DND-41 (cell line): ENCODE results near the gene CCL7.

Source experiments
- CTCF ChIP-seq: IDR thresholded peaks from 2 replicates; pipeline ENCODE4 v1.5.1; 2012; ENCODE audit warnings: borderline replicate concordance, low read length, moderate library complexity, mild to moderate bottlenecking; ENCODE audit not compliant: poor library complexity, severe bottlenecking; ENCODE audit errors: extremely low read depth
- EZH2 ChIP-seq: IDR thresholded peaks from 3 replicates; pipeline ENCODE4 v1.6.1; 2012; ENCODE audit warnings: borderline replicate concordance, low read depth, mild to moderate bottlenecking, moderate library complexity, low read length, inconsistent platforms; ENCODE audit not compliant: severe bottlenecking

- no peak for TF ChIP-seq CTCF
- no peak for TF ChIP-seq EZH2
These were observed 32.0 kb downstream of the CCL7 start for GRCh38 chr17:34301986-34302385.
